Thymus (tissue), 11 donors: ENCODE data around the gene NETO1. TPM values are rescaled to one million over a fixed set of nuclear protein-coding genes. Genes with fewer than 3 reads are reported as not detected.
A peak's percentile ranks its signal among the peaks of the same experiment; 100 is the strongest.

ENCODE experiments used
- DNase-seq, 9 donors: peaks; one replicate each; pipeline ENCODE4 v3.0.0-alpha.2; 2013; ENCODE audit warnings: low spot score in 9 of 9, low read depth in 6 of 9, missing footprints in 1 of 9
- H3K27ac ChIP-seq, 2 donors: one replicate each; pipeline ENCODE4 v1.5.1; 2013; ENCODE audit warnings: control low read depth in 1 of 2, low read depth in 1 of 2, low read length in 1 of 2, mild to moderate bottlenecking in 1 of 2, moderate library complexity in 1 of 2
- H3K27me3 ChIP-seq, 2 donors: one replicate each; pipeline ENCODE4 v1.5.1; 2013; ENCODE audit warnings: low read length in 1 of 2; ENCODE audit not compliant: control insufficient read depth in 2 of 2, insufficient read depth in 1 of 2
- H3K36me3 ChIP-seq, 2 donors: one replicate each; pipeline ENCODE4 v1.5.1; 2013; ENCODE audit warnings: low read length in 1 of 2, mild to moderate bottlenecking in 1 of 2, moderate library complexity in 1 of 2; ENCODE audit not compliant: control insufficient read depth in 2 of 2, insufficient read depth in 2 of 2
- H3K4me1 ChIP-seq, 2 donors: one replicate each; pipeline ENCODE4 v1.5.1; 2013; ENCODE audit warnings: low read length in 2 of 2; ENCODE audit not compliant: control insufficient read depth in 2 of 2, insufficient read depth in 2 of 2
- H3K4me3 ChIP-seq, 2 donors: one replicate each; pipeline ENCODE4 v1.5.1; 2013; ENCODE audit warnings: low read length in 2 of 2, control low read depth in 1 of 2, mild to moderate bottlenecking in 1 of 2
- H3K9me3 ChIP-seq, 2 donors: one replicate each; pipeline ENCODE4 v1.5.1; 2013; ENCODE audit warnings: low read length in 1 of 2, mild to moderate bottlenecking in 1 of 2; ENCODE audit not compliant: control insufficient read depth in 2 of 2, insufficient read depth in 1 of 2
- WGBS: extraction: QIAGEN DNeasy Blood & Tissue Kit; methylation state at CpG from one replicate; pipeline ENCODE4 v1.1.7; 2013; 5-methylcytosine and 5-hydroxymethylcytosine counted together
- polyA plus RNA-seq: library from polyadenylated mRNA; stranded (reverse); fragments of 200-250 nt; gene quantifications from one replicate; pipeline ENCODE4 v1.2.3, GENCODE V29; 2013
- total RNA-seq: library from RNA; stranded (reverse); fragments of 120-200 nt; gene quantifications from one replicate; pipeline ENCODE4 v1.2.4, GENCODE V29; 2013
- donor health status: healthy.

Gene NETO1
- total and polyA plus RNA-seq, 2 donors: 0.33 to 2.1 TPM

DNA sequence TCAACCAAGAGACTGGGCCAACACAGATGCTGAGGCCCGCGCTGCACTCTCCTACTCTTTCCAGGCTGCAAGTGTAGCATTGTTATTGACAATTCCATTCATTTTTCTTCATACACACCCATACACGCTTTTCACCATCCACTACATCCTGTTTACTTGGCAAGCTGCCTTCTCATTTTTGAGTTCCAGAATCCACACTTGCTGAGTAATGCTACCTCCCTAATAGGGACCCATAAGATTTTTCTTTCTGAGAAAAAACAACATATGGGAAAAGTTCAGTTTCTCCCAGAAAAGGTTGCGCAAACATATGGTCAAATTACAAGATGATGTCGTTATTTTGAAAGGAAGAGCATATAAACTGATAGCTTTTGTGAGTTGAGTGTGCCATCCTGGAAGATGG is 3.3 kb upstream of the NETO1 start:
- H3K9me3 ChIP-seq: no peaks in the 10 kb centered on the region
- peaks cover 0 to 18% of the 10 kb centered on the region in 2 donors for H3K4me1 ChIP-seq
- H3K27ac ChIP-seq: no peak overlapping the region
- no peaks in the 10 kb centered on the region for H3K36me3 ChIP-seq
- peaks cover 33 to 39% of the 10 kb centered on the region in 2 donors for H3K27me3 ChIP-seq
- H3K4me3 ChIP-seq: no peak overlapping the region
- no peak for DNase-seq
- WGBS: 72% methylated on average over 5 of the region's 5 CpGs

DNA sequence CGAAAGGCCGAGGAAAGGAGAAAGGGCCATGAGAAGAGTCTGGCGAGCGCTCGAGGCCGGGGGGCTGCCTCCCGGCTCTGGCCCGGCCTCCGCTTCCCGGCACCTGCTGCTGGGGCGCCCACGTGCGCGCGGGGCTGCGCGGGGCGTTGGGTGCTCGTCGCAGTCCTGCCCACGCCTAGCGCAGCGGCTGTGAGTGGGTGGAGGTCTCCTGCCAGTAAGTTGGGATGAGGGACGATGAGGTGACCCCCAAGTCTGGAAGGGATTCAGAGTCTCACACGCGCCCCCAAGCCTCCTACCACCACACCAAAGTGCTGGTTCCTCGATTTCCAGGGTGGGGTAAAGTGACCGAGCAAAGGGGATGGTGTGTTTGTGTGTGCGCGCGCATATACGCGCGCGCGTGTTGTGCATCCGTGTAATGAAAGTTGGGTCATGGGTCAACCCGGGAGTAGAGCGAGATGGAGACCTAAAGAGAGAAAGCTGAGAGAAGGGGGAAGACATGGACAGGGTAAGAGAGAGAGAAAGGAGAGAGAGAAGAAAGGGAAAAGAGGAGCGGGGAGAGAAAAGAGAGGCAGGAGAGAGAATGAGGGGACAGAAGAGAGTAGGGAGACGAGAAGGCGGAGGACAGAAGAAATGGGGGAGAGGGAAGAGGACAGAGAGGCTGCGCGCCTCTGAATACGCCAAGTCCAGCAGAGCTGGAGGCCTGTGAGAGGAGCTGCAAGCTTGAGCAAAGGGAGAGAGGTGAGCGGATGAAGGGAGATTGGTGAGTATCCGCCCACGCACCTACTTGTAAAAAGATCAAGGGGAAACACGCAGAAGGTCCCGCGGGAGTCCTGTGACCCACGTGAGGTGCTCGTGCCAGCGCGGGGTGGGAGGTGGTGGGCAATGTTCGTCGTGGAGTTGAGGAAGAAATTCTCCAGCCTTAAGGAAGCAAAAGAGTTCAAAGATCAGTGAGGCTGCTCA is 1.7 kb upstream of the NETO1 start:
- peaks cover 0 to 18% of the 10 kb centered on the region in 2 donors for H3K4me1 ChIP-seq
- H3K9me3 ChIP-seq: no peaks in the 10 kb centered on the region
- no peak overlapping the region for H3K27ac ChIP-seq
- DNase-seq: peak in 2 of 9 donors; percentile 5 to 16
- 11% methylated on average over 57 of the region's 57 CpGs for WGBS
- peak overlapping the region in 1 of 2 donors; percentile 53 for H3K4me3 ChIP-seq
- peaks cover 37 to 39% of the 10 kb centered on the region in 2 donors for H3K27me3 ChIP-seq
- no peaks in the 10 kb centered on the region for H3K36me3 ChIP-seq

DNA sequence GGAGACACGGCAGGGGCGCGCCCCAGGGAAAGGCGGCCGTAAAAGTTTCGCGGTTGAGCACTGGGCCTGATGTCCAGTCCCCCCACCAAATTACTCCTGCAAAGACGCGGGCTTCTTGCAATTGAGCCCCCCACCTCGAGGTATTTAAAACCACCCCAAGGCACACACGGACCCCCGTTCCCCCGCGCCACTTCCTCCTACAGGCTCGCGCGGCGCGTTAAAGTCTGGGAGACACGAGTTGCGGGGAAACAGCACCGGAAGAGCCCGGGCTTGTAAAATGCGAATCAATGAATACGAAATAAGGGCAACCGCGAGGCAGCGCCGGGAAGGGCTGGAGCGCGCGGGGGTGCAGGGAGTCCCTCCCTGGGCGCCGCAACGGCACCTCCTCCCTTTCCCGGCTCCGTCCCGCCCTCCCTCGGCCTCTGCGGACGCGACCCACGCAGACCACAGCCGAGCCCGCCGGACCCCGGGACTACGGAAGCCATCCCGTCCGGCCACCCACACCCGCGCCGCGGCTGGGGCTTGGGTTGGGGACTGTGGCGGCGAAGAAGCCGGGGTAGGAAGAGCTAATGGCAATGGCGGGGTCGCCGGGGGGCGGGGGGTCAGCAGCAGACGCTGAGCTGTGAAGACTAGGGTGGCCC is 918 bp upstream of the NETO1 start:
- Histone ChIP-seq H3K27me3 (peaks cover 37 to 39% of the 10 kb centered on the region in 2 donors), H3K36me3 (no peaks in the 10 kb centered on the region), H3K27ac (no peak overlapping the region), H3K4me1 (peaks cover 0 to 18% of the 10 kb centered on the region in 2 donors), H3K9me3 (no peaks in the 10 kb centered on the region), H3K4me3 (peak overlapping the region; percentile 34 to 53)
- peak in 2 of 9 donors; percentile 14 to 24 for DNase-seq
- WGBS: 2% methylated on average over 62 of the region's 62 CpGs

DNA sequence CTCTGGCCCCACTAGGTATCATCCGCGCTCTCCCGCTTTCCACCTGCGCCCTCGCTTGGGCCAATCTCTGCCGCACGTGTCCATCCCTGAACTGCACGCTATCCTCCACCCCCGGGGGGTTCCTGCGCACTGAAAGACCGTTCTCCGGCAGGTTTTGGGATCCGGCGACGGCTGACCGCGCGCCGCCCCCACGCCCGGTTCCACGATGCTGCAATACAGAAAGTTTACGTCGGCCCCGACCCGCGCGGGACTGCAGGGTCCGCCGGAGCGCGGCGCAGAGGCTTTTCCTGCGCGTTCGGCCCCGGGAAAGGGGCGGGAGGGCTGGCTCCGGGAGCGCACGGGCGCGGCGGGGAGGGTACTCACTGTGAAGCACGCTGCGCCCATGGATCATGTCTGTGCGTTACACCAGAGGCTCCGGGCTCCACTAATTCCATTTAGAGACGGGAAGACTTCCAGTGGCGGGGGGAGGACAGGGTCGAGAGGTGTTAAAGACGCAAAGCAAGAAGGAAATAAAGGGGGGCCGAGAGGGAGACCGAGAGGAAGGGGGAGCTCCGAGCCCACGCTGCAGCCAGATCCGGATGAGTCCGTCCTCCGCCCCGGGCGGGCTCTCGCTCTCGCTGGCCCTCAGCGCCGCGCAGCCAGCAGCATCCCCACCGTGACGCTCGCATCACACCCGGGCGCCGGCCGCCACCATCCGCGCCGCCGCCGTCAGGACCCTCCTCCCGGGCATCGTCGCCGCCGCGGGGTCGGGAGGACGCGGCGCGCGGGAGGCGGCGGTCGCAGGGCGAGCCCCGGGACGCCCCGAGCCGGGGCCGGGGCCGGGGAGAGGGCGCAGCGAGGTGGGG is 664 bp downstream of the NETO1 start:
- Histone ChIP-seq H3K4me1 (peaks cover 0 to 18% of the 10 kb centered on the region in 2 donors), H3K4me3 (peak overlapping the region; percentile 34 to 41), H3K27me3 (peaks cover 37 to 39% of the 10 kb centered on the region in 2 donors), H3K36me3 (no peaks in the 10 kb centered on the region), H3K9me3 (no peaks in the 10 kb centered on the region), H3K27ac (no peak overlapping the region)
- WGBS: 3% methylated on average over 102 of the region's 102 CpGs
- peak in 2 of 9 donors; percentile 2 to 9 for DNase-seq

GRCh38 chr18:72866442-72866900 is 1.3 kb downstream of the NETO1 start:
- 9% methylated on average over 18 of the region's 18 CpGs for WGBS
- DNase-seq: no peak
- Histone ChIP-seq H3K27me3 (peaks cover 37 to 39% of the 10 kb centered on the region in 2 donors), H3K36me3 (no peaks in the 10 kb centered on the region), H3K4me3 (peak overlapping the region in 1 of 2 donors; percentile 41), H3K4me1 (peaks cover 0 to 18% of the 10 kb centered on the region in 2 donors), H3K9me3 (no peaks in the 10 kb centered on the region), H3K27ac (no peak overlapping the region)

- 92% methylated on average over 9 of the region's 9 CpGs for WGBS
- no peak overlapping the region for H3K27ac ChIP-seq
- H3K4me1 ChIP-seq: peaks cover 0 to 8% of the 10 kb centered on the region in 2 donors
- no peak overlapping the region for H3K4me3 ChIP-seq
- peaks cover 20 to 27% of the 10 kb centered on the region in 2 donors for H3K27me3 ChIP-seq
- no peaks in the 10 kb centered on the region for H3K36me3 ChIP-seq
- no peaks in the 10 kb centered on the region for H3K9me3 ChIP-seq
- no peak for DNase-seq
Measured at GRCh38 chr18:72863754-72864153, 4.0 kb downstream of the NETO1 start.

DNA sequence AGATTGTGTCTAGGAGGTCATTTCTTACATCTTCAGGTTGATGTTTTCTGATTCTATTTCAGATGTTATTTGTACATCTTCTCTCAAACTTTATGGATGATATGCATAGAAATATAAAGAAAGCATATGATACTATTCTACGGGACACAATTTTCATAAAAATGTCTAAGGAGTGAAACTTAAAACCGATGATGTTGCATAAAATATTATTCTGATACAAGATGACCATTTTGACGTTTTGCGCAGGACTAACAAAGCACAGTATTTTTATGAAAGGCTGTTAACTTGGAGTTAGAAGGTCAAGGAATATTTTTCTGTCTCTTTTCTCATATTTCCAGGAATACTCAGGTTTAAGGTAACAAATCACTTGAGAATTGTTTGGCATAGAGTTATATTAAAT is 8.7 kb downstream of the NETO1 start:
- Histone ChIP-seq H3K4me3 (no peak overlapping the region), H3K9me3 (no peaks in the 10 kb centered on the region), H3K4me1 (no peaks in the 10 kb centered on the region), H3K27me3 (no peaks in the 10 kb centered on the region), H3K27ac (no peak overlapping the region), H3K36me3 (no peaks in the 10 kb centered on the region)
- 96% methylated on average over 4 of the region's 4 CpGs for WGBS
- no peak for DNase-seq

DNA sequence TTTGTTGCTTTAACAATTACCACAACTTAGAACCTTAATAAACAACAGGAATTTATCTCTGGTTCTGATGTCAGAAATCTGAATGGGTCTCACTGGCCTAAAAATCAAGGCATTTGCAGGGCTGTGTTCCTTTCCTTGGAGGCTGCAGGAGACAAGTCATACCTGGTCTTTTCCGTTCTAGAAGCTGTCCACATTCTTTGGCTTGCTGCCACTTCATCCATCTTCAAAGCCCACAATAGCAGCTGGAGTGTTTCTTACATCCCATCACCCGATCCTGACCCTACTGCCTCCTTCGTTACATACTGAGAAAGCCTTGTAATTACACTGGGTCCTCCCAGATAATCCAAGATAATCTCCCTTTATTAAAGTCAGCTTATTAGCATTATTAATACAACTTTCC is 18.1 kb downstream of the NETO1 start:
- Histone ChIP-seq H3K36me3 (no peaks in the 10 kb centered on the region), H3K4me3 (no peak overlapping the region), H3K27ac (no peak overlapping the region), H3K4me1 (no peaks in the 10 kb centered on the region), H3K9me3 (no peaks in the 10 kb centered on the region), H3K27me3 (no peaks in the 10 kb centered on the region)
- 94% methylated on average over 3 of the region's 3 CpGs for WGBS
- DNase-seq: no peak
